Keratinocyte (primary cell): ENCODE measurements around the gene KRT7. TPM values are rescaled to one million over a fixed set of nuclear protein-coding genes. Genes with fewer than 3 reads are reported as not detected.

Source experiments
- DNase-seq: peaks from one replicate; pipeline ENCODE4 v3.0.0-alpha.2; 2011; ENCODE audit warnings: low read depth, missing footprints, low spot score
- FAIRE-seq: peaks from 2 replicates; lab custom pipeline; 2011; peaks lifted over from hg19 to GRCh38; lab: Jason Lieb, UNC
- H2AFZ ChIP-seq: 2 replicates; pipeline ENCODE4 v1.6.0; 2012; ENCODE audit warnings: low read length, control low read depth, inconsistent platforms; ENCODE audit not compliant: control insufficient read depth
- H3K27ac ChIP-seq: 2 replicates; pipeline ENCODE4 v1.5.1; 2011; ENCODE audit warnings: low read length; ENCODE audit not compliant: control insufficient read depth, insufficient read depth
- H3K27me3 ChIP-seq: 3 replicates; pipeline ENCODE4 v1.6.0; 2011; ENCODE audit warnings: low read length; ENCODE audit not compliant: control insufficient read depth, insufficient read depth; ENCODE audit errors: extremely low read depth
- H3K36me3 ChIP-seq, 2 experiments: 2 replicates in 1 of 2; 3 replicates in 1 of 2; pipeline ENCODE4 v1.5.1; 2011; ENCODE audit warnings: low read length in 2 of 2, mild to moderate bottlenecking in 1 of 2; ENCODE audit not compliant: control insufficient read depth in 2 of 2, insufficient read depth in 2 of 2; ENCODE audit errors: extremely low read depth in 1 of 2
- H3K4me1 ChIP-seq: 3 replicates; pipeline ENCODE4 v1.5.1; 2011; ENCODE audit warnings: low read length; ENCODE audit not compliant: control insufficient read depth, insufficient read depth; ENCODE audit errors: extremely low read depth
- H3K4me2 ChIP-seq: 3 replicates; pipeline ENCODE4 v1.6.0; 2011; ENCODE audit warnings: low read depth, low read length; ENCODE audit not compliant: control insufficient read depth, insufficient read depth; ENCODE audit errors: extremely low read depth
- H3K4me3 ChIP-seq, 3 experiments: fragments of 200-600 bp in 1 of 3; sonication (generic) in 1 of 3; 2 replicates in 2 of 3; 3 replicates in 1 of 3; pipeline ENCODE4 v1.5.1; 2011 to 2016; ENCODE audit warnings: low read length in 3 of 3, mild to moderate bottlenecking in 3 of 3, control low read depth in 2 of 3, inconsistent platforms in 1 of 3, low read depth in 1 of 3, mixed read lengths in 1 of 3, mixed run types in 1 of 3, moderate library complexity in 1 of 3; ENCODE audit not compliant: control insufficient read depth in 2 of 3, insufficient read depth in 2 of 3; ENCODE audit errors: extremely low read depth in 1 of 3
- H3K79me2 ChIP-seq: 2 replicates; pipeline ENCODE4 v1.6.0; 2012; ENCODE audit warnings: low read length; ENCODE audit not compliant: control insufficient read depth, insufficient read depth
- H3K9ac ChIP-seq: 3 replicates; pipeline ENCODE4 v1.6.0; 2011; ENCODE audit warnings: low read length; ENCODE audit not compliant: control insufficient read depth, insufficient read depth; ENCODE audit errors: extremely low read depth
- H3K9me1 ChIP-seq: 3 replicates; pipeline ENCODE4 v1.6.0; 2011; ENCODE audit warnings: low read length; ENCODE audit not compliant: control insufficient read depth, insufficient read depth; ENCODE audit errors: extremely low read depth
- H3K9me3 ChIP-seq: 2 replicates; pipeline ENCODE4 v1.5.1; 2012; ENCODE audit warnings: low read depth, low read length; ENCODE audit not compliant: control insufficient read depth
- H4K20me1 ChIP-seq: 3 replicates; pipeline ENCODE4 v1.6.0; 2011; ENCODE audit warnings: low read length; ENCODE audit not compliant: control insufficient read depth, insufficient read depth; ENCODE audit errors: extremely low read depth
- EZH2 ChIP-seq: IDR thresholded peaks from one replicate; pipeline ENCODE4 v1.6.1; 2012; ENCODE audit warnings: inconsistent platforms, mild to moderate bottlenecking, low read length, moderate library complexity
- dilution Hi-C: fragments of 300-500 bp; cut with MboI; formaldehyde crosslinking; loops from one replicate; pipeline ENCODE4 v1.7.0; 2020; ENCODE audit warnings: low sequenced_read_pairs; ENCODE audit not compliant: extremely low pct_ligation_motif_present
- polyA plus RNA-seq, 5 experiments: library from polyadenylated mRNA; depleted of rRNA in 3 of 5; stranded (reverse) in 3 of 5; stranded (forward) in 1 of 5; unstranded in 1 of 5; fragments of >200 nt; gene quantifications; 1 replicate in 1 of 5; 2 replicates in 3 of 5; 3 replicates in 1 of 5; pipeline versions ENCODE4 v1.2.1 to v1.2.3, GENCODE V29; 2011 to 2012; ENCODE audit warnings: missing spikeins in 2 of 5, low read depth in 1 of 5, low replicate concordance in 1 of 5
- TF ChIP-seq, protein P1 (sequence below), 3 experiments: IDR thresholded peaks in 1 of 3; conservative IDR thresholded peaks in 1 of 3; optimal IDR thresholded peaks in 1 of 3; 2 replicates in 2 of 3; 3 replicates in 1 of 3; pipeline versions ENCODE3 to v1.5.1; 2011; ENCODE audit warnings: low read length in 3 of 3, mild to moderate bottlenecking in 3 of 3, moderate library complexity in 2 of 3, control low read depth in 1 of 3, inconsistent platforms in 1 of 3; ENCODE audit not compliant: insufficient read depth in 2 of 3; ENCODE audit errors: extremely low read depth in 1 of 3

KRT7 gene
- polyA plus RNA-seq, 1 donor (not counting 4 experiments of a cell fraction or from before 2014, with no cell fraction given), result 112 TPM

DNA sequence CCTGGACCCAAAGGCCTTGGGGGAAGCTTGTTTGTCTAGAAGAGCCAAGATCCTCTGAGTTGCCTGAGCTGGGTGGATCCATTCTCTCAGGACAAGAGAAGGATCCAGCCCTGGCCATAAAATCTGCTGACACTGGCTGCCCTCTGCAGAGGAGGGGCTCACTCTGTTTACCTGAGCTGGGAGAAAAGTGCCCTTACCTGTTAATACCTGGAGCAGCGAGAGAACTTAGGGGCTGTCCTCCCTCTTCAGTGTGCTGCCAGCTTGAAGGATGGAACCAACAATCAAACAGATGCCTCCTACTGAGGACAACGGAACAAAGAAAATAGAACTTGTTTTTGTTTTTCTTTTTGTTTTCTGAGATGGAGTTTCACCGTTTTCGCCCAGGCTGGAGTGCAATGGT is 7.3 kb upstream of the KRT7 start:
- Histone ChIP-seq H3K36me3 (no peaks in the 10 kb centered on the region), H3K9me3 (no peaks in the 10 kb centered on the region), H3K4me3 (no peak overlapping the region), H3K27ac (no peak overlapping the region), H3K9me1 (no peaks in the 10 kb centered on the region), H3K27me3 (no peaks in the 10 kb centered on the region), H3K4me1 (peaks cover 42% of the 10 kb centered on the region), H4K20me1 (no peaks in the 10 kb centered on the region), H2AFZ (no peak overlapping the region), H3K4me2 (no peak overlapping the region), H3K79me2 (no peaks in the 10 kb centered on the region), H3K9ac (no peak overlapping the region)
- TF ChIP-seq EZH2, result no peak
- TF ChIP-seq, protein P1, sequence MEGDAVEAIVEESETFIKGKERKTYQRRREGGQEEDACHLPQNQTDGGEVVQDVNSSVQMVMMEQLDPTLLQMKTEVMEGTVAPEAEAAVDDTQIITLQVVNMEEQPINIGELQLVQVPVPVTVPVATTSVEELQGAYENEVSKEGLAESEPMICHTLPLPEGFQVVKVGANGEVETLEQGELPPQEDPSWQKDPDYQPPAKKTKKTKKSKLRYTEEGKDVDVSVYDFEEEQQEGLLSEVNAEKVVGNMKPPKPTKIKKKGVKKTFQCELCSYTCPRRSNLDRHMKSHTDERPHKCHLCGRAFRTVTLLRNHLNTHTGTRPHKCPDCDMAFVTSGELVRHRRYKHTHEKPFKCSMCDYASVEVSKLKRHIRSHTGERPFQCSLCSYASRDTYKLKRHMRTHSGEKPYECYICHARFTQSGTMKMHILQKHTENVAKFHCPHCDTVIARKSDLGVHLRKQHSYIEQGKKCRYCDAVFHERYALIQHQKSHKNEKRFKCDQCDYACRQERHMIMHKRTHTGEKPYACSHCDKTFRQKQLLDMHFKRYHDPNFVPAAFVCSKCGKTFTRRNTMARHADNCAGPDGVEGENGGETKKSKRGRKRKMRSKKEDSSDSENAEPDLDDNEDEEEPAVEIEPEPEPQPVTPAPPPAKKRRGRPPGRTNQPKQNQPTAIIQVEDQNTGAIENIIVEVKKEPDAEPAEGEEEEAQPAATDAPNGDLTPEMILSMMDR (optimal IDR thresholded peaks at IDR 0.05 in 1 of 3, IDR thresholded peaks at IDR 0.05 in 1 of 3, conservative IDR thresholded peaks at IDR 0.05 in 1 of 3; ENCODE audit: extremely low read depth in 1 of 3, insufficient read depth in 2 of 3, low read length in 3 of 3), result no peak
- DNase-seq (no peak), FAIRE-seq (no peak)
- dilution Hi-C loops, result no loop called here

DNA sequence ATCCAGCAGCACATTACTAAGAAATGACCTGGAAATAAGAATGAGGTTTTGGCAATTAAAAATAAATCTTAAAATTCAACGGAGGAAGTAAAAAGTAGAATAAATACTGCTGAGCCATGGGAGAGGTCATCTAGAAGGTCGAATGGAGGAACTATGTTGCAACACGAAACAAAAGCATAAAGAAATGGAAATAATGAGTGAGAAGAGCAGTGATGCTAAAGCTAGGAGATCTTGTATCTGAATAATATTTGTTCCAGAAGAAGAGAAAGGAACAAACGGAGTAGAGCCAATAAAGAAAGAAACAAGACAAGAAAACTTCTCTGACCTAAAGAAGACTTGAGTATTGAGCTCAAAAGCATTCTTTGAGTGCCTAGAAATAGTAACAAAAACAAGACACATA is 6.6 kb upstream of the KRT7 start:
- FAIRE-seq, result no peak
- no peak for DNase-seq
- dilution Hi-C loops, result no loop called here
- no peaks in the 10 kb centered on the region for H3K36me3 ChIP-seq
- H3K4me3 ChIP-seq, result no peak overlapping the region
- H2AFZ ChIP-seq, result no peak overlapping the region
- H3K9me3 ChIP-seq, result no peaks in the 10 kb centered on the region
- TF ChIP-seq EZH2, result no peak
- H3K27me3 ChIP-seq, result no peaks in the 10 kb centered on the region
- H3K79me2 ChIP-seq, result no peaks in the 10 kb centered on the region
- peaks cover 45% of the 10 kb centered on the region for H3K4me1 ChIP-seq
- no peaks in the 10 kb centered on the region for H3K9me1 ChIP-seq
- no peak overlapping the region for H3K9ac ChIP-seq
- H3K4me2 ChIP-seq, result no peak overlapping the region
- H4K20me1 ChIP-seq, result no peaks in the 10 kb centered on the region
- H3K27ac ChIP-seq, result no peak overlapping the region

DNA sequence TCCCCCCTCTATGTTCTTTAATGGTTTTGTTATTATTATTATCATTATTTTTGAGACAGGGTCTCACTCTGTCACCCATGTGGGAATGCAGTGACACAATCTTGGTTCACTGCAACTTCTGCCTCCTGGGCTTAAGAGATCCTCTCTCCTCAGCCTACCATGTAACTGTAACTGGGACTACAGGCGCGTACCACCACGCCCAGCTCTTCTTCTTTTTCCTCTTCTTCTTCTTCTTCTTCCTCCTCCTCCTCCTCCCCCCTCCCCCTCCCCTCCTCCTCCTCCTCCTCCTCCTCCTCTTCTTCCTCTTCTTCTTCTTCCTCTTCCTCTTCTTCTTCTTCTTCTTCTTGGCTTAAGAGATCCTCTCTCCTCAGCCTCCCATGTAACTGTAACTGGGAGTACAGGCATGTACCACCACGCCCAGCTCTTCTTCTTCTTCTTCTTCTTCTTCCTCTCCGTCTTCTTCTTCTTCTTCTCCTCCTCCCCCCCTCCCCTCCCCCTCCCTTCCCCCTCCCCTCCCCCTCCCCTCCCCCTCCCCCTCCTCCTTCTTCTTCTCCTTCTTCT is 5.4 kb upstream of the KRT7 start:
- Histone ChIP-seq H3K9ac (no peak overlapping the region), H3K36me3 (no peaks in the 10 kb centered on the region), H3K4me2 (no peak overlapping the region), H3K9me1 (no peaks in the 10 kb centered on the region), H3K4me1 (peaks cover 49% of the 10 kb centered on the region), H3K27me3 (no peaks in the 10 kb centered on the region), H3K9me3 (no peaks in the 10 kb centered on the region), H2AFZ (no peak overlapping the region), H4K20me1 (no peaks in the 10 kb centered on the region), H3K79me2 (no peaks in the 10 kb centered on the region), H3K4me3 (no peak overlapping the region), H3K27ac (no peak overlapping the region)
- DNase-seq (no peak), FAIRE-seq (no peak)
- no peak for TF ChIP-seq EZH2
- TF ChIP-seq, protein P1 (optimal IDR thresholded peaks at IDR 0.05 in 1 of 3, IDR thresholded peaks at IDR 0.05 in 1 of 3, conservative IDR thresholded peaks at IDR 0.05 in 1 of 3; ENCODE audit: extremely low read depth in 1 of 3, insufficient read depth in 2 of 3, low read length in 3 of 3), result no peak
- dilution Hi-C loops, result no loop called here
